ENCODE results near the gene CD84.
"Not testable (repeated sequence)": the region's sequence is repeated elsewhere in the genome, so short reads cannot be mapped to it uniquely, and the experiment has no call there.

The CD84 gene

GRCh38 chr1:160534823-160535605 is 44.3 kb downstream of the CD84 start:
- TF ChIP-seq, protein P1, sequence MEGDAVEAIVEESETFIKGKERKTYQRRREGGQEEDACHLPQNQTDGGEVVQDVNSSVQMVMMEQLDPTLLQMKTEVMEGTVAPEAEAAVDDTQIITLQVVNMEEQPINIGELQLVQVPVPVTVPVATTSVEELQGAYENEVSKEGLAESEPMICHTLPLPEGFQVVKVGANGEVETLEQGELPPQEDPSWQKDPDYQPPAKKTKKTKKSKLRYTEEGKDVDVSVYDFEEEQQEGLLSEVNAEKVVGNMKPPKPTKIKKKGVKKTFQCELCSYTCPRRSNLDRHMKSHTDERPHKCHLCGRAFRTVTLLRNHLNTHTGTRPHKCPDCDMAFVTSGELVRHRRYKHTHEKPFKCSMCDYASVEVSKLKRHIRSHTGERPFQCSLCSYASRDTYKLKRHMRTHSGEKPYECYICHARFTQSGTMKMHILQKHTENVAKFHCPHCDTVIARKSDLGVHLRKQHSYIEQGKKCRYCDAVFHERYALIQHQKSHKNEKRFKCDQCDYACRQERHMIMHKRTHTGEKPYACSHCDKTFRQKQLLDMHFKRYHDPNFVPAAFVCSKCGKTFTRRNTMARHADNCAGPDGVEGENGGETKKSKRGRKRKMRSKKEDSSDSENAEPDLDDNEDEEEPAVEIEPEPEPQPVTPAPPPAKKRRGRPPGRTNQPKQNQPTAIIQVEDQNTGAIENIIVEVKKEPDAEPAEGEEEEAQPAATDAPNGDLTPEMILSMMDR (conservative IDR thresholded peaks at IDR 0.05; ENCODE audit: low read depth, low read length): no peak
- no peak for DNase-seq (ENCODE audit: low read depth)

GRCh38 chr1:160532557-160532813 is 46.8 kb downstream of the CD84 start:
- not testable (repeated sequence) for H3K4me3 ChIP-seq (ENCODE audit: low read depth, low read length); DNase-seq (ENCODE audit: low read depth)

More at GRCh38 chr1:160534823-160535605, 44.3 kb downstream of the CD84 start:
- H3K4me3 ChIP-seq (ENCODE audit: low read depth, low read length): no peak overlapping the region

DNA sequence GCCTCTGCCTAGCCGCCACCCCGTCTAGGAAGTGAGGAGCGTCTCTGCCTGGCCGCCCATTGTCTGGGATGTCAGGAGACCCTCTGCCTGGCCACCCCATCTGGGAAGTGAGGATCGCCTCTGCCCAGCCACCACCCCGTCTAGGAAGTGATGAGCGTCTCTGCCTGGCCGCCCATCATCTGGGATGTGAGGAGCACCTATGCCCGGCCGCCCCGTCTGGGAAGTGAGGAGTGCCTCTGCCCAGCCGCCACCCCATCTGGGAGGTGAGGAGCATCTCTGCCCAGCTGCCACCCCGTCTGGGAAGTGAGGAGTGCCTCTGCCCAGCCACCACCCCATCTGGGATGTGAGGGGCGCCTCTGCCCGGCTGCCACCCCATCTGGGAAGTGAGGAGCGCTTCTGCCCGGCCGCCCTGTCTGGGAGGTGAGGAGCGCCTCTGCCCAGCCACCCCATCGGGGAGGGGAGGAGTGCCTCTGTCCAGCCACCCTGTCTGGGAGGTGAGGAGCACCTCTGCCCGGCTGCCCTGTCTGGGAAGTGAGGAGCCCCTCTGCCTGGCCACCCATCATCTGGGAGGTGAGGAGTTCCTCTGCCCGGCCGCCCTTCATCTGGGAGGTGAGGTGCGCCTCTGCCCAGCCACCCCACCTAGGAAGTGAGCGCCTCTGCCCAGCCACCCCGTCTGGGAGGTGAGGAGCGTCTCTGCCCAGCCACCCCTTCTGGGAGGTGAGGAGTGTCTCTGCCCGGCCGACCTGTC is 47.3 kb downstream of the CD84 start:
- not testable (repeated sequence) for H3K4me3 ChIP-seq (ENCODE audit: low read depth, low read length)

DNA sequence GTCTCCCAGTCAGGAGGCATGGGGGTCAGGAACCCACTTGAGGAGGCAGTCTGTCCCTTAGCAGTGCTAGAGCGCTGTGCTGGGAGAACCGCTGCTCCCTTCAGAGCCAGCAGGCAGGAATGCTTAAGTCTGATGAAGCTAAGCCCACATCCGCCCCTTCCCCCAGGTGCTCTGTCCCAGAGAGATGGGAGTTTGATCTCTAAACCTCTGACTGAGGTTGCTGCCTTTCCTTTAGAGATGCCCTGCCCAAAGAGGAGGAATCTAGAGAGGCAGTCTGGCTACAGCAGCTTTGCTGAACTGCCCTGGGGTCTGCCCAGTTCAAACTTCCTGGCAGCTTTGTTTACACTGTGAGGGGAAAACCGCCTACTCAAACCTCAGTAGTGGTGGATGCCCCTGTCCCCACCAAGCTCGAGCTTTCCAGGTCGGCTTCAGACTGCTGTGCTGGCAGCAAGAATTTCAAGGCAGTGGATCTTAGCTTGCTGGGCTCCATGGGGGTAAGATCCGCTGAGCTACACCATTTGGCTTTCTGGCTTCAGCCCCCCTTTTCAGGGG is 49.8 kb downstream of the CD84 start:
- H3K4me3 ChIP-seq (ENCODE audit: low read depth, low read length); DNase-seq (ENCODE audit: low read depth): not testable (repeated sequence)

More for the DNA sequence above, 47.3 kb downstream of the CD84 start:
- DNase-seq (ENCODE audit: low read depth): not testable (repeated sequence)

DNA sequence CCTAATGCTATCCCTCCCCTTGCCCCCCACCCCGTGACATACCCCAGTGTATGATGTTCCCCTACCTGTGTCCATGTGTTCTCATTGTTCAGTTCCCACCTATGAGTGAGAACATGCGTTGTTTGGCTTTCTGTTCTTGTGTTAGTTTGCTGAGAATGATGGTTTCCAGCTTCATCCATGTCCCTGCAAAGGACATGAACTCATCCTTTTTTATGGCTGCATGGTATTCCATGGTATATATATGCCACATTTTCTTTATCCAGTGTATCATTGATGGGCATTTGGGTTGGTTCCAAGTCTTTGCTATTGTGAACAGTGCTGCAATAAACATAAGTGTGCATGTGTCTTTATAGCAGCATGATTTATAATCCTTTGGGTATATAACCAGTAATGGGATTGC is 55.5 kb downstream of the CD84 start:
- DNase-seq (ENCODE audit: low read depth); H3K4me3 ChIP-seq (ENCODE audit: low read depth, low read length): not testable (repeated sequence)

DNA sequence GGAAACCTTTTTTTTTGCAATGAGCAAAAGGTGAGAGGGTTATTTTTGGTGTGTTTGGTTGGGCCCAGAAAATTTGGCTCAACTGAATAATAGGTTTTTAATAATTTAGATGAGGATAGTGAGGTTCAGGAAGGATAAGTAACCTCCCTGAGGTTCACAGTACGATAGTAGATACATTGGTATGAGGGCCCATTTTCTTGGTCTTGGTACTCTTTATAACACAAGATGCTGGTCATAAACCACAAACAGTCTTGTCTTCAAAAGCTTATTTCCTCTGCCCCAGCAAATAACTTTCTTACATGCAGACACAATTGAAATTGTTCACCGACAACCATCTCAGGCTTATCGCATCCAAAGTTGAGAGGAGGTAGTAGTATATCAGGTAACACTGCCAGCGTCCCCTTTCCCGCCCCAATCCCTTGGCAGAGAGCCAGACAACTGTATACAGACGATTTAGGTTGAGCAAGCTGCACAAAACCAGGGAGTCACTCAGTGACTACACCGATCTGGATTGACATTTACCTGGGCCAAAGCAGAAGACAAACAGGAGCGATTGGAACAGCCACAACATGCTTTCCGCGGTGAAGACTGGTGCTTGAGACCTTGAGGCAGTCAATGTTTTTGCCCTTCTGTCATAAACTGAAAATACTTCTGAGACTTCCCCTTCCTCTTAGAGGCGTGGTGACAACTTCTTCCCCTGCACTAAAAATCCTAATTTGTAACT is 56.5 kb downstream of the CD84 start, which contains the start of gene SLAMF6:
SLAMF6 (minus strand) TSS at position 634 of the 724 bp plus-strand sequence; CDS start at position 571, 63 bp downstream.
- DNase-seq (ENCODE audit: low read depth): no peak

DNA sequence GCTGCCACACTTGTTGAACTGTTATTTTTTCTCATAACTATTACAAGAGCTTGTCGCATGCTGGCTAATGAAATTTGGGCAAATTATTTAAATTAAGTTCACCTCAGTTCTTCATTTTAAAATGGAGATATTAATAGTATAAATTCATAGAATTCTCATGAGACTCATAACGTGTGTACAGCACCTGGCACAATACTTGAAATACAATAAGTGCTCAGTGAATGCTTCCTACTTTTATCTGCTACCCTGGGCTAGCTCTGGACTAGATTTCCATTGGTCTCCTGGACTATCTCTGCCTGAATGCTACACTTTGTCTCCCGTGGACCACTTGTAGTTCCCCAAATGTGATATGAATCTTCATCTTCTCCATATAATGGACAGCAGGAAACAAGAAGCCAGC is 57.2 kb downstream of the CD84 start:
- TF ChIP-seq, protein P1 (conservative IDR thresholded peaks at IDR 0.05; ENCODE audit: low read depth, low read length): no peak
- H3K4me3 ChIP-seq (ENCODE audit: low read depth, low read length): no peak overlapping the region
- DNase-seq (ENCODE audit: low read depth): no peak

More for the DNA sequence above, 56.5 kb downstream of the CD84 start, which contains the start of gene SLAMF6:
- TF ChIP-seq, protein P1 (conservative IDR thresholded peaks at IDR 0.05; ENCODE audit: low read depth, low read length): no peak
- no peak within 1 kb of the TSS for H3K4me3 ChIP-seq (ENCODE audit: low read depth, low read length)

- TF ChIP-seq, protein P1 (conservative IDR thresholded peaks at IDR 0.05; ENCODE audit: low read depth, low read length): no peak
- H3K4me3 ChIP-seq (ENCODE audit: low read depth, low read length): no peak overlapping the region
- no peak for DNase-seq (ENCODE audit: low read depth)
Observed at GRCh38 chr1:160521554-160521953, 57.7 kb downstream of the CD84 start.

Data from choroid plexus epithelial cell (primary cell).